GM12874 (cell line): ENCODE measurements around the gene GASK1B.

Experiments
- TF ChIP-seq, protein P1 (sequence below): IDR thresholded peaks from 2 replicates; pipeline ENCODE4 v1.5.1; 2011; ENCODE audit warnings: low read depth, mild to moderate bottlenecking, control low read depth, low read length, moderate library complexity; ENCODE audit not compliant: insufficient read depth

Gene GASK1B

DNA sequence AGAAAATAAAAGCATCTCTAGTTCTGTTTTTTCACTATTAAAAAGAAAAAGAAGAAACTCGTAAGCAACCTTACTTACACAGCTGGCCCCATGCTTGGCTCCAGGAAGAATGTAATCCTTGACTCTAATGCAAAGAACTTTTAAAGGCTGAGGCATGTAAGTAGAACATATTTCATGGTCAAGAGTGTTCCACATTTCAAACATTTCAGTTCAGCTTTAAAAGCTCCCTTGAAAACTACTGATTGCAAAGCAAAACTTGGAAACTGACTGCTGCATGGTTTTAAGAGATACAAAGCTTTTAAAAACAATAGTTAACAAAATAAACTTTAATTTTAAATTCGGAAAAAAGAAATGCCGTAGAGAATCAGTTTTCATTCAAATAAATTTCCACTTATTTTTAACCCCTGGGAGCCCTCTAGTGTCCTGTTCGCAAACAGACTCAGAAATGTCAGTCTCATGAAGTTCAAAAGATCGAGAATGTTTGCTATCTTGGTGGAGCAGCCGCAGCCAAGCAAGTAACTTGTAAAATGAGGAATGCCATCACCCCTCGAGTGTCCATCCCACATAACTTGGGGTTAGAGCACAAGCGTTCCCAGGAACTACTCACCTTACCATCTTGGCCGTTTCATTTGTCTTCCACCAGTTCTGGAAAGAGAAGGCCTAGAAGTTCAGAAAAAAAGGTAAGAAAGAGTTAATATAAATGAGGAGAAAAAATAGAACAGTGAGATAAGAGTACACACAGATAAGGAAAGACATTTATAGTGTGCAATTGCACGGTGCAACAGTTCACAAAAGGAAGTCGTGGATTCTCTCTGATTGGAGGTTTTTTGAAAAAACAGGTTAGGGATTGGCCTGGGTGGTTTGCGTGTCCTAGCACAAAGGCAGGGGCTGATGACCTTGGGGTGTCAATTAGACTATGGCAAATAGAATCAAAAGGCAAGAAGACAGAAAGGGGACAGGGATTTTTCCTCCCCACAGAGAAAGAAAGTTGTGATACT lies at the start of gene GASK1B:
Gene GASK1B (minus strand): TSS at position 765 of the 998 bp plus-strand sequence. CDS start 1,650 bp downstream, outside the sequence.
- TF ChIP-seq, protein P1, sequence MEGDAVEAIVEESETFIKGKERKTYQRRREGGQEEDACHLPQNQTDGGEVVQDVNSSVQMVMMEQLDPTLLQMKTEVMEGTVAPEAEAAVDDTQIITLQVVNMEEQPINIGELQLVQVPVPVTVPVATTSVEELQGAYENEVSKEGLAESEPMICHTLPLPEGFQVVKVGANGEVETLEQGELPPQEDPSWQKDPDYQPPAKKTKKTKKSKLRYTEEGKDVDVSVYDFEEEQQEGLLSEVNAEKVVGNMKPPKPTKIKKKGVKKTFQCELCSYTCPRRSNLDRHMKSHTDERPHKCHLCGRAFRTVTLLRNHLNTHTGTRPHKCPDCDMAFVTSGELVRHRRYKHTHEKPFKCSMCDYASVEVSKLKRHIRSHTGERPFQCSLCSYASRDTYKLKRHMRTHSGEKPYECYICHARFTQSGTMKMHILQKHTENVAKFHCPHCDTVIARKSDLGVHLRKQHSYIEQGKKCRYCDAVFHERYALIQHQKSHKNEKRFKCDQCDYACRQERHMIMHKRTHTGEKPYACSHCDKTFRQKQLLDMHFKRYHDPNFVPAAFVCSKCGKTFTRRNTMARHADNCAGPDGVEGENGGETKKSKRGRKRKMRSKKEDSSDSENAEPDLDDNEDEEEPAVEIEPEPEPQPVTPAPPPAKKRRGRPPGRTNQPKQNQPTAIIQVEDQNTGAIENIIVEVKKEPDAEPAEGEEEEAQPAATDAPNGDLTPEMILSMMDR, result peak; percentile 34; the same call in 1 of the 2 replicates

DNA sequence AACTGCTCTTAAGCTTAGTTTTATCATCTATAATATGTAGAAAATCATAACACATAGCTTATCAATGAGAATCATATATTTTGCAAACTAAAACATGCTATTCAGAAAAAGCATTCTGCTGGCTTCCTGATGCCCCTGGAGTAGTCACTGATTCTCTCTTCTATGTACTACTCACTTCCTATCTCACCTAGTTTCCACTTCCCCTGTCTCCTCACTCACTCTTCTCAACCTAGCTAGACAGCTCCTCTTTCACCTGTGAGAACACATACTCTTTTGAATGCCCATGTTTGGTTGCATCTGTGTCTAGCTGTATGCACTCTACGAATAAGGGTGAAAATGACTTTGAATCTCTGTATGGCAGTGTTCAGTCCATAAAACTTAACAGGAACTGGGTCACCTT lies 46.8 kb upstream of the GASK1B start:
- TF ChIP-seq, protein P1, result no peak

DNA sequence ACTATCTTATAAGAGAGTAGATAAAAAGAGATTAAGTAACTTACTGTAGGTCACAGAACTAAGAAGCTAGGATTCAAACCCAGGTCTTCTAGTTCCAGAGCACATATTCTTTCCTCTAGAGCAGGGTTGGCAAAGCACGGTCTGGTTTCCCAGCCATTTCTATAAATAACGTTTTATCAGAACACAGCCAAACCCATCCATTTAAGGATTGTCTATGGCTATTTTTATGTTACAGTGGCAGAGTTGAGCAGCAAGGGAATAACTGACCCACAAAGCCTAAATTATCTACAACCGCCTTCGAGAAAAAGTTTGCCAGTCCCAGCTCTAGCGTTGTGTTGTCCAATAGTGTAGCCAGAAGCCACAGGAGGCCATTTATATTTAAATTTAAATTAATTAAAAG lies 44.9 kb upstream of the GASK1B start:
- TF ChIP-seq, protein P1, result no peak

DNA sequence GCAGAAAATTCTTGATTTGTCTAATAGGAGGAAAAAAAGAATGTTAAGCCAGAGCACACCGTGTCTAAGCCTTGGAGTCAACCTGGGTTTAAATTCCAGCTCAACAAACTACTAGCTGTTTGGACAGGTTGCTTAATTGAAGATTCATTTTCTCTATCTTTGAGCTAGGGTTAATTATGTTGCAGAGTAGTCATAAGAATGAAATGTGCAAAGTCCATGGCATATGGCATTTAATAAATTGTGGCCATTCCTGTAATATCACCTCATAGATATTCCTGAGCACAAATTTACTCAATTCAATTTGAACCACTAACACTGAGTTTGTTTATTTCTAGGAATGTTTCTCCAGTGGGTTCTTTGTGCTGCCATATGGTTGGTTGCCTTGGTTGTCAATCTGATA lies 42.0 kb upstream of the GASK1B start:
- TF ChIP-seq, protein P1, result no peak

DNA sequence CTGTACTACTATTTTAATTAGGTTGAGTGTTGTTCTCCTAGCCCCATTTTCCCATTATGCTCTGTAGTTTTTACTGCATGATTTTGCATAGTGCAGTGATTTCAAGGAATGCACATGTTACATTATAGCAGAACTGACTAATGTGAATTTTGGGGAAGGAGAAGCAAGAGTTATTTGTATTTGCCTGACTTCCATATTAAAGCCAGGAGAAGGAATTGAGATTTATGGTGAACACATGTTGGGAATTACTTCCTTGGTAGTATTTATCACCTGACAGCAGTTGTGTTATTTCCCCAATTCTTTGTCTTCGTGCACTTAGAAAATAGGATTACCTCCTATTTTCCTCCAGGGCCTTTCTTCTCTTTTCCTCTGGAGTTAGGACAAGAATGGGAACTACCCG lies 40.6 kb upstream of the GASK1B start:
- TF ChIP-seq, protein P1, result no peak

DNA sequence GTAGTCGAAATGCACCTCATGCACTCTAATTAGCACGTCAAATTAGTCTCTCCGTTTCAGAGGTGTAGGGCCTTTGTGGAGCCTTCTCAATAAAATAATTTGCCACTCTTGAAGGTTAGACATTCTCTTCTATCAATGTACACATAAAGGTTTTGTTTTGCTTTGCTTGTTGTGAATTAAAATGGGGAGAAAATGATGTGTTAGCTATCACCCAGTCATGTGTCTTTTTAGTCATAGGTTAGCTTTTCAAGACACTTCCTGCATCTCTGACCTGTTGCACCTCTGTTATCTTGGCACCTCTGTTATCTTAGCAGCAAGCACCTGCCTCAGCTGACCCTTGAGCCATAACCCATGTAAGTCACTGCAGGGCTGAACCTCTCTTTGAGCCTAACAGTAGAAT lies 38.4 kb upstream of the GASK1B start:
- TF ChIP-seq, protein P1, result no peak

DNA sequence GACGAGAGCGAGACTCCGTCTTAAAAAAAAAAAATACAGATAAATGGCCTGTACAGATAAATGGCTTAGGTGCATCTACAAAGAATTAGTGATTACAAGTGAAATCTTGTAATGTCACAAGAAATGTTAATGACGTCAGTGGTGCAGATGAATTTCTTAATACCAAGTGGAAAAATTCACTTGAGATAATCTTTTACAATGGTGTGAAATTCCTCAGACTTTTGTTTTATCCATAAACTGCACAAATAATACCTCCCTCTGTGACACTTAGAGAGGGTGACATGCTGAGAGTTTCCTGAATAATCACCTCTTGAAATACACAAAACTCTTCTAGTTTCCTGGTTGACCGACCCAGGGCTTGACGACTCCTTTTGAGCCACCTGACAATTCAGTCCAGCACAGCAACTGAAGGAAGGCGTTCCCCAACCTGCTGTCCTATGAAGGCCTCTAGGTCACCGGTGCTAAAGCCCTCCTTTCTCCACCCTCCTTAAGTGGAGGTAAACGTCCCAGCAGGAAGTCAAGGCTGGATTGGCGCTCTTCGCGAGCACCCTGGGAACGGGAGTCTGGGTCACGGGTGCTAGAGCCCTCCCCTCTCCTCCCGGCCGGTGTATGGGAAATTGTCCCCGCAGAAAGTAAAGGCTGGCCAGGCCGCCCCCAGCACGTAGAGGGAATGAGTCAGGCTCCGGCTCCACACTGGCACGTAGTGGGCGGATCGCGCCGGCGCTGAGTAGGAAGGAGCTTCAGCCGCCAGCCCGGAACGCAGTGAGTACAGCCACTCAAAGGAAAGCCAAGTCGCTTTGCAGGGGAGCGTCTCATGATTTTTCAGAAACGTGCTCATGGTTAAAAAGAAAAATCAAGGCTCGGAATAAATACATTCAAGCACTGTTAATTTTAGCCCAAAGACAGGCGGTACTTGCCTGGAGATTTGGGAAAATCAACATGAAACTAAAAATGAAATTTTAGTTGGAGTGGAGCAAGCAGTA lies 37.3 kb upstream of the GASK1B start, which contains the start of gene TMEM144:
Gene TMEM144 (plus strand): TSS at position 662 of the 983 bp plus-strand sequence. CDS start 2,182 bp downstream, outside the sequence.
- TF ChIP-seq, protein P1, result no peak
